Heart left ventricle (tissue), 16 donors: ENCODE results near the gene RBM5. TPM values are rescaled to one million over a fixed set of nuclear protein-coding genes. Genes with fewer than 3 reads are reported as not detected.
A peak's percentile ranks its signal among the peaks of the same experiment; 100 is the strongest.

Source experiments
- ATAC-seq, 4 donors: fragments of 200-7000 bp; cut with Tn5 transposase; one replicate each; pipeline ENCODE4 v1.9.1; 2020 to 2022; ENCODE audit warnings: moderate library complexity in 4 of 4, mild to moderate bottlenecking in 3 of 4, moderate number of reproducible peaks in 1 of 4
- DNase-seq, 5 donors: peaks; one replicate each; pipeline ENCODE4 v3.0.0-alpha.2; 2020
- H3K27ac ChIP-seq, 12 donors: fragments of 200-600 bp; sonication (generic) in 4 of 12; one replicate each; pipeline versions ENCODE4 v1.5.0 to v1.8.0; 2016 to 2022; ENCODE audit warnings: mild to moderate bottlenecking in 2 of 12
- H3K27me3 ChIP-seq, 9 donors: fragments of 200-600 bp; sonication (generic) in 2 of 9; one replicate each; pipeline versions ENCODE4 v1.5.1 to v1.8.0; 2016 to 2022; ENCODE audit warnings: mild to moderate bottlenecking in 3 of 9
- H3K36me3 ChIP-seq, 9 donors: fragments of 200-600 bp; sonication (generic) in 2 of 9; one replicate each; pipeline versions ENCODE4 v1.5.0 to v1.8.0; 2018 to 2022; ENCODE audit warnings: mild to moderate bottlenecking in 2 of 9
- H3K4me1 ChIP-seq, 12 donors: fragments of 200-600 bp; sonication (generic) in 4 of 12; one replicate each; pipeline versions ENCODE4 v1.5.0 to v1.8.0; 2016 to 2022; ENCODE audit warnings: mild to moderate bottlenecking in 3 of 12
- H3K4me3 ChIP-seq, 12 donors: fragments of 200-600 bp; sonication (generic) in 4 of 12; one replicate each; pipeline versions ENCODE4 v1.5.0 to v1.8.0; 2017 to 2022; ENCODE audit warnings: mild to moderate bottlenecking in 9 of 12, moderate library complexity in 4 of 12
- H3K9me3 ChIP-seq, 12 donors: fragments of 200-600 bp; sonication (generic) in 4 of 12; one replicate each; pipeline versions ENCODE4 v1.5.0 to v1.8.0; 2016 to 2022; ENCODE audit warnings: mild to moderate bottlenecking in 1 of 12
- POLR2A ChIP-seq, 2 donors: fragments of 450-650 bp; IDR thresholded peaks; one replicate each; pipeline ENCODE4 v1.6.1; 2017; ENCODE audit warnings: antibody characterized with exemption in 2 of 2, mild to moderate bottlenecking in 2 of 2, moderate library complexity in 2 of 2
- whole genome bisulfite sequencing, 4 donors: extraction: QIAGEN DNeasy Blood & Tissue Kit in 2 of 4; methylation state at CpG; one replicate each; pipeline versions ENCODE4 v1.1.5 to v1.1.7; 2013 to 2018; 5-methylcytosine and 5-hydroxymethylcytosine counted together
- intact Hi-C, 10 donors: fragments of 100-400 bp; cut with DNase I; formaldehyde crosslinking; loops; one replicate each; pipeline versions ENCODE4 v1.11.1 to v1.14.2; 2022
- polyA plus RNA-seq, 2 donors: library from polyadenylated mRNA; stranded (reverse); fragments of 200-250 nt; gene quantifications; one replicate each; pipeline ENCODE4 v1.2.3, GENCODE V29; 2013
- total RNA-seq, 9 donors: library from RNA; depleted of rRNA in 2 of 9; stranded (reverse); fragments of >200 nt in 2 of 9; fragmentation: NEBNext Ultra II Directional in 3 of 9; extraction: Animal tissue kit (Norgen Biotek cat#: 25700) in 3 of 9; gene quantifications; one replicate each; pipeline versions ENCODE4 v1.1.0 to v1.2.4, GENCODE V29; 2016 to 2023
- TF ChIP-seq, protein P1 (sequence below), 12 donors: fragments of 200-600 bp; sonication (generic) in 4 of 12; IDR thresholded peaks; one replicate each; pipeline versions ENCODE4 v1.5.0 to v1.8.0; 2018 to 2022; ENCODE audit warnings: antibody characterized with exemption in 12 of 12, mild to moderate bottlenecking in 5 of 12
- donor health status: ischemic (EF 13 %, LVEDD 7.1; RV severe dilation, severe dysfunction).
- donor health status: healthy with polysubstance abuse.
- donor health status: DM: no; HTN: yes; CAD: no.
- donor health status: DM: no; HTN: no; CAD: no.
- donor health status: ischemic (EF 25% LVEDD 6.9; RV normal size, moderate dysfunction).
- donor health status: ischemic (EF 25% LVEDD 5.7; RV mildly dilated, moderate dysfunction).
- donor health status: healthy.
- donor health status: DM: yes; HTN: yes; CAD: no.
- donor health status: ischemic (EF 35%, LVEDD 5.7; RV mildly dilated, moderate dysfunction).
- donor health status: nonischemic (EF 11% LVEDD 7.7; RV severe dilation, severe dysfunction).
- donor health status: DM: yes; HTN: yes; CAD: no.
- donor health status: PGD.
- donor health status: ischemic (EF 29% LVEDD 5.4; RV normal size, mild dysfunction).
- donor health status: nonischemic (EF 23%, LVEDD 6.1; RV moderate dilation, normal function).

Gene RBM5
- total and polyA plus RNA-seq, 11 donors, result 32.5 to 77.3 (median 52.2) TPM

DNA sequence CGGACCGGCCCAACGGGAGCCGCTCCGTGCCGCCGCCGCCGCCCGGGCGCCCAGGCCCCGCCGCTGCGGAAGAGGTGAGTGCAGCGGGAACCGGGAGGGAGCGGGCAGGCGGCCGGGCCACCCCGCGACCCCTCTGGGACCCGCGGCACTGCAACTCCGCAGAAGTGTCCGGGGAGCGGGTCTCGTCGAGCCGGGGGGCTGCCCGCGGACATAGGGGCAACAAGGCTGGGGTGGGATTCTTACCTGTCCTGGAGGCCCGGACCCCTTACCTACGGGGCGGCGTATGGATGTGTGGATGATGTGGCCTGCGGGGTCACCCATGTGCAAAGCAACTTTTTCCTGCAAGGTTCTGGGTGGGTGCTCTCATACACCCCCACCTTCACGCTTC is 66.8 kb downstream of the RBM5 start:
- no peak for TF ChIP-seq POLR2A (IDR thresholded peaks at IDR 0.05)
- TF ChIP-seq, protein P1, sequence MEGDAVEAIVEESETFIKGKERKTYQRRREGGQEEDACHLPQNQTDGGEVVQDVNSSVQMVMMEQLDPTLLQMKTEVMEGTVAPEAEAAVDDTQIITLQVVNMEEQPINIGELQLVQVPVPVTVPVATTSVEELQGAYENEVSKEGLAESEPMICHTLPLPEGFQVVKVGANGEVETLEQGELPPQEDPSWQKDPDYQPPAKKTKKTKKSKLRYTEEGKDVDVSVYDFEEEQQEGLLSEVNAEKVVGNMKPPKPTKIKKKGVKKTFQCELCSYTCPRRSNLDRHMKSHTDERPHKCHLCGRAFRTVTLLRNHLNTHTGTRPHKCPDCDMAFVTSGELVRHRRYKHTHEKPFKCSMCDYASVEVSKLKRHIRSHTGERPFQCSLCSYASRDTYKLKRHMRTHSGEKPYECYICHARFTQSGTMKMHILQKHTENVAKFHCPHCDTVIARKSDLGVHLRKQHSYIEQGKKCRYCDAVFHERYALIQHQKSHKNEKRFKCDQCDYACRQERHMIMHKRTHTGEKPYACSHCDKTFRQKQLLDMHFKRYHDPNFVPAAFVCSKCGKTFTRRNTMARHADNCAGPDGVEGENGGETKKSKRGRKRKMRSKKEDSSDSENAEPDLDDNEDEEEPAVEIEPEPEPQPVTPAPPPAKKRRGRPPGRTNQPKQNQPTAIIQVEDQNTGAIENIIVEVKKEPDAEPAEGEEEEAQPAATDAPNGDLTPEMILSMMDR (IDR thresholded peaks at IDR 0.05), result no peak
- intact Hi-C loops, result loop anchor here in 4 of 10 donors (1.0 to 2.0 kb wide), 3 partner anchors 33 to 35 kb away; no protein-coding TSS in a partner anchor
- DNase-seq (no peak), ATAC-seq (no peak)
- 2 to 38% (median 3%) methylated on average over 1 to 37 of the region's 37 CpGs for WGBS, 4 donors
- Histone ChIP-seq H3K4me3 (peak overlapping the region; percentile 40 to 79 (median 62)), H3K9me3 (no peaks in the 10 kb centered on the region), H3K36me3 (no peaks in the 10 kb centered on the region), H3K27ac (peak overlapping the region; percentile 61 to 92 (median 80)), H3K27me3 (peaks cover 0 to 23% (median 0%) of the 10 kb centered on the region in 9 donors), H3K4me1 (peaks cover 0 to 56% (median 22%) of the 10 kb centered on the region in 12 donors)

DNA sequence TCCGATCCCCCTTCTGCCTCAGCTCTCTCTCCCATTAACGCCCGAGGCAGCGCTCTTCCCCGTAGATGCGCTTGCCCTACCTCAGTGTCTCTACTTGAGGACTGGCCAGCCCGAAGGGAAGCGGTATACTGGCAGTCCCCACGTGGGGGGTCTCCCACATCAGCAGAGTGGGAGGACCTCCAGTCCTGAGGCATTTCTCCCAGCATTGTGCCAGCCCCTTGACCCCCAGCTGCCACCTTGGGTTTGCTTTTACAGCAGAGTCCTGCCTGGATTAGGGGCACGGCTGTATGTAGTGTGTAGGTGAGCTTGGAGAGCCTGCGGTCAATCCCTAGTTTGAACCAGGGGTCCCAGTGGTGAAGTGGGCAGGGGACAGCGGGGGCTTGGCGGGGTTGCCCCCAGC is 67.2 kb downstream of the RBM5 start:
- WGBS, 4 donors, result 33 to 62% (median 39%) methylated on average over 7 to 13 of the region's 13 CpGs

DNA sequence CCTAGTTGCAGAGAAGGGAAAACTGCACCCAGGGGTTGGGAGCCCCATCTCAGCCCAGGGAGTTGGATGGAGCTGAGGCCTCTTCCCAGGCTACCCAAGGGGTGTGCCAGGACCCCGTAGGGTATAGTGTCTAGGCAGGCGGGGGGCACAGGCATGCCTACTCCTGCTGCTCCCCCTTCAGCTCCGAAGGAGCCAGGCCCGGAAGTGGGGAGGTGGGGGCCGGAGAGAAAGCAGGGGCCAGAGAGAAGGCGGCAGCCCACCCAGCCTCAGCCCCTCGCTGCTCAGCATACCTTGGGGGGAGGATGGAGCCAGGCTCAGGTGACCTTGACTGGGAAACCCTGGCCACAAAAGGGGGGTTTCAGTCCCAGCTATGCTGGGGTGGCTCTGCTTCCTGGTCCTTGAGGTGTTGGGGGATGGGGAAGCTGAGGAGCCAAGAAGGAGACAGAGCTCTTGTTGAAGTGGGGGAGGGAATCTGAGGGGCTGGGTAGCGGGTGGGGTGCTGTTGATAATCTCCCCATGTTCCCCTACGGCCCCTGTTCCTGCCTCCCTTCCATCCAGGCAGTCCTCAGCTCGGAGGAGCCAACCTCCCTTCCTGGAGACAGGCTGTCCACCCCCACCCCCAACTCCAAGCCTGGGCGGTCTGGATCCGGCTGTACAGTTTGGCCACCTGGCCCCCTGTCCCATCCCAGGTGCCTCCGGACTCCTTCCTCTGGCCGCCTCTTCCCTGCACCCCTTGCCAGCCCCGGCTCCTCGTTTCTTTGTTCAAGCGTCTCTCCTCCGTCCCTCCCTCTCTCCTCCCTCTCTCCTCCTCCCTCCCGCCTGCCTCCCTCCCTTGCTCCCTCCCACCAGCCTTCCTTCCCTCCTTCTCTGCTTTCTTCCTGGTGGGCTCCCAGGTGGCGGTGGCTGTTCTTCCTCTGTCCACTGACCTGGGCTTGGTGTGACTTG is 68.1 kb downstream of the RBM5 start:
- H3K27me3 ChIP-seq, result peaks cover 0 to 23% (median 0%) of the 10 kb centered on the region in 9 donors
- ATAC-seq, result peak in 1 of 4 donors; percentile 10
- TF ChIP-seq, protein P1 (IDR thresholded peaks at IDR 0.05), result no peak
- no peak for TF ChIP-seq POLR2A (IDR thresholded peaks at IDR 0.05)
- peaks cover 3 to 70% (median 33%) of the 10 kb centered on the region in 12 donors for H3K4me1 ChIP-seq
- WGBS, 4 donors, result 46 to 57% (median 51%) methylated on average over 17 to 20 of the region's 20 CpGs
- no peaks in the 10 kb centered on the region for H3K36me3 ChIP-seq
- DNase-seq, result no peak
- intact Hi-C loops, result loop anchor here in 1 of 10 donors (2.0 kb wide), 1 partner anchor 32 kb away; no protein-coding TSS in a partner anchor
- peak overlapping the region in 11 of 12 donors; percentile 53 to 92 (median 81) for H3K27ac ChIP-seq
- H3K9me3 ChIP-seq, result no peaks in the 10 kb centered on the region
- H3K4me3 ChIP-seq, result peak overlapping the region in 11 of 12 donors; percentile 40 to 79 (median 62)

More for the DNA sequence above, 67.2 kb downstream of the RBM5 start:
- H3K27ac ChIP-seq, result peak overlapping the region; percentile 61 to 92 (median 80)
- H3K9me3 ChIP-seq, result no peaks in the 10 kb centered on the region
- ATAC-seq (no peak), DNase-seq (no peak)
- intact Hi-C loops, result loop anchor here in 5 of 10 donors (1.0 to 2.0 kb wide), 3 partner anchors 33 to 35 kb away; no protein-coding TSS in a partner anchor
- peak overlapping the region; percentile 40 to 79 (median 62) for H3K4me3 ChIP-seq
- TF ChIP-seq POLR2A (IDR thresholded peaks at IDR 0.05), result no peak
- TF ChIP-seq, protein P1 (IDR thresholded peaks at IDR 0.05), result no peak
- peaks cover 0 to 23% (median 0%) of the 10 kb centered on the region in 9 donors for H3K27me3 ChIP-seq
- H3K4me1 ChIP-seq, result peaks cover 3 to 60% (median 24%) of the 10 kb centered on the region in 12 donors
- H3K36me3 ChIP-seq, result no peaks in the 10 kb centered on the region
